RWPE1 (cell line): ENCODE results near the gene ERICH6B.

ENCODE experiments used
- CTCF ChIA-PET: fragments of 350-600 bp; sonication (Branson Sonifier 250); formaldehyde crosslinking; extraction: SDS; loops from one replicate; lab custom pipeline; 2021; lab: Yijun Ruan, JAX
- POLR2A ChIA-PET: fragments of 400-600 bp; formaldehyde crosslinking; extraction: SDS; loops from one replicate; lab custom pipeline; 2020; ENCODE audit warnings: antibody characterized with exemption; ENCODE audit not compliant: low non-redundant PET; lab: Yijun Ruan, JAX
- DNase-seq: peaks from one replicate; pipeline ENCODE4 v3.0.0; 2012; ENCODE audit warnings: low spot score
- H3K27ac ChIP-seq: fragments of 450-650 bp; 2 replicates; pipeline ENCODE4 v1.5.1; 2017
- CTCF ChIP-seq: fragments of 450-650 bp; conservative IDR thresholded peaks from 2 replicates; pipeline ENCODE4 v1.5.1; 2017; ENCODE audit warnings: low read depth, mild to moderate bottlenecking

ERICH6B gene

GRCh38 chr13:45621950-45622349 lies 6.4 kb upstream of the ERICH6B start:
- POLR2A ChIA-PET = no interaction called here
- CTCF ChIA-PET = no interaction called here
- no peak overlapping the region for H3K27ac ChIP-seq
- no peak for TF ChIP-seq CTCF
- DNase-seq = no peak

DNA sequence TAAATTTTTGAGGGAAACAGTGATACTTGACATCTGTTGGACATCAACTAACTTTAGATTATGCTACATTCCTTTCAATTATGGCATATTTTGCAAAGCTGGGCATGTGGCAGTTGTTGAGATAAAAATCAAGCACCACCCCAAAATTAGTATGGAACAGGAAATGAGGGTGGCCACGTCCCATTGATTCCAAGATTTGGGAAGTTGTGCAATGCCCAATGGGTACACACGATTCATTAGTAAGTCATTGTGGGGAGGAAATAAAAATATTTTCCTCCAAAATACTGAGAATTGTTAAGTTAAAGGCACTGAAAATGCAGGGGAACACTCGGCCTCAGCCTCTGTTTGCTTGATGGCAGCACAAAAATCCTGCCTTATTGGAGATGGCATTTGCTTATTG lies 7.6 kb downstream of the ERICH6B start:
- no peak for TF ChIP-seq CTCF
- no peak overlapping the region for H3K27ac ChIP-seq
- DNase-seq = no peak
- CTCF ChIA-PET = no interaction called here
- POLR2A ChIA-PET = interaction anchor here (0.6 kb wide), 1 partner anchor 1732 kb away, joined by 3 read pairs; no protein-coding TSS in a partner anchor

DNA sequence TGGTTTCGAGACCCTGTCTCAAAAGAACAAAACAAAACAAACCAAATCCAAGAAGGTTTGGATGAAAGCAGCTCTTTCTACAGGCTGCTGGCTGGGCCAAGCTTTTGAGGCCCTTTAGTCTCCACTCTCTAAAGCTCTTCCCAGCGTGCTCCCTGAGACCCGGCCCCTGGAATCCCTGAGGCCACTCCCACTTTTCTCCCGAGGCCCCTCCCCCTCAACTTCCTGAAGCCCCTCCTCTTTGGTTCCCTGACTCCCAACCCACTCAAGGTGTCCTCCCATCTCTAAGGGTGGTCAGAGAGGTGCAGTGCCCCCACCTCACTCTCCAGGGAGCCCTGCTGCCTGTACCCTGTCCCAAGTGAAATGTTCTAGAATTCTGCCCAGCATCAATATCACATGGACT lies 10.6 kb downstream of the ERICH6B start:
- ChIA-PET CTCF (interaction anchor here (0.7 kb wide), 1 partner anchor 191 kb away, joined by 3 read pairs; no protein-coding TSS in a partner anchor), POLR2A (no interaction called here)
- TF ChIP-seq CTCF = no peak
- no peak for DNase-seq
- H3K27ac ChIP-seq = no peak overlapping the region

- no peak for DNase-seq
- no peak overlapping the region for H3K27ac ChIP-seq
- CTCF ChIA-PET = interaction anchor here (0.6 kb wide), 1 partner anchor 21 kb away, joined by 3 read pairs; no protein-coding TSS in a partner anchor
- POLR2A ChIA-PET = no interaction called here
- TF ChIP-seq CTCF = no peak
These were observed 12.2 kb downstream of the ERICH6B start for GRCh38 chr13:45603338-45603737.

GRCh38 chr13:45602183-45603170 lies 13.1 kb downstream of the ERICH6B start:
- DNase-seq = no peak
- ChIA-PET POLR2A (no interaction called here), CTCF (interaction anchor here (0.6 kb wide), 1 partner anchor 22 kb away, joined by 3 read pairs; no protein-coding TSS in a partner anchor)
- no peak overlapping the region for H3K27ac ChIP-seq
- no peak for TF ChIP-seq CTCF

GRCh38 chr13:45601680-45602079 lies 13.9 kb downstream of the ERICH6B start:
- ChIA-PET POLR2A (no interaction called here), CTCF (no interaction called here)
- DNase-seq = no peak
- TF ChIP-seq CTCF = no peak
- no peak overlapping the region for H3K27ac ChIP-seq
